ENCODE data around the gene DIPK1B.
A peak's percentile ranks its signal among the peaks of the same experiment; 100 is the strongest.

- TF ChIP-seq, protein P1, sequence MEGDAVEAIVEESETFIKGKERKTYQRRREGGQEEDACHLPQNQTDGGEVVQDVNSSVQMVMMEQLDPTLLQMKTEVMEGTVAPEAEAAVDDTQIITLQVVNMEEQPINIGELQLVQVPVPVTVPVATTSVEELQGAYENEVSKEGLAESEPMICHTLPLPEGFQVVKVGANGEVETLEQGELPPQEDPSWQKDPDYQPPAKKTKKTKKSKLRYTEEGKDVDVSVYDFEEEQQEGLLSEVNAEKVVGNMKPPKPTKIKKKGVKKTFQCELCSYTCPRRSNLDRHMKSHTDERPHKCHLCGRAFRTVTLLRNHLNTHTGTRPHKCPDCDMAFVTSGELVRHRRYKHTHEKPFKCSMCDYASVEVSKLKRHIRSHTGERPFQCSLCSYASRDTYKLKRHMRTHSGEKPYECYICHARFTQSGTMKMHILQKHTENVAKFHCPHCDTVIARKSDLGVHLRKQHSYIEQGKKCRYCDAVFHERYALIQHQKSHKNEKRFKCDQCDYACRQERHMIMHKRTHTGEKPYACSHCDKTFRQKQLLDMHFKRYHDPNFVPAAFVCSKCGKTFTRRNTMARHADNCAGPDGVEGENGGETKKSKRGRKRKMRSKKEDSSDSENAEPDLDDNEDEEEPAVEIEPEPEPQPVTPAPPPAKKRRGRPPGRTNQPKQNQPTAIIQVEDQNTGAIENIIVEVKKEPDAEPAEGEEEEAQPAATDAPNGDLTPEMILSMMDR (IDR thresholded peaks at IDR 0.05) = peak in 1 of 7 experiments; percentile 23
- peak; percentile 45 to 75 (median 75) for TF ChIP-seq POLR2A (IDR thresholded peaks at IDR 0.05)
Observed at GRCh38 chr9:136695435-136695895, 16.9 kb upstream of the DIPK1B start.
